HG02885 (cell line): Measurements from ENCODE around the gene KEL.
A peak's percentile ranks its signal among the peaks of the same experiment; 100 is the strongest.

Experiments used
- ATAC-seq: cut with Tn5 transposase; IDR thresholded peaks from one replicate; pipeline ENCODE4 v1.9.1; 2021; ENCODE audit warnings: mild to moderate bottlenecking; ENCODE audit not compliant: unreplicated experiment, poor library complexity

Gene KEL

GRCh38 chr7:142962991-142963390 lies 828 bp upstream of the KEL start:
- ATAC-seq, result no peak

- ATAC-seq, result no peak
These were observed 579 bp downstream of the KEL start for GRCh38 chr7:142961595-142961972.

GRCh38 chr7:142960955-142961512 lies 1.1 kb downstream of the KEL start:
- no peak for ATAC-seq

GRCh38 chr7:142959202-142959601 lies 3.0 kb downstream of the KEL start:
- no peak for ATAC-seq

GRCh38 chr7:142957723-142958122 lies 4.4 kb downstream of the KEL start:
- no peak for ATAC-seq

GRCh38 chr7:142956951-142957623 lies 5.1 kb downstream of the KEL start:
- ATAC-seq, result no peak

- peak; percentile 73 for ATAC-seq
These were observed 7.4 kb downstream of the KEL start for GRCh38 chr7:142954680-142955268.

- ATAC-seq, result no peak
These were observed 11.9 kb downstream of the KEL start for GRCh38 chr7:142950235-142950634.

GRCh38 chr7:142948603-142949002 lies 13.6 kb downstream of the KEL start:
- ATAC-seq, result no peak

GRCh38 chr7:142945001-142945400 lies 17.2 kb downstream of the KEL start:
- ATAC-seq, result no peak

- no peak for ATAC-seq
These were observed 18.4 kb downstream of the KEL start for GRCh38 chr7:142943706-142944268.

- no peak for ATAC-seq
These were observed 19.4 kb downstream of the KEL start for GRCh38 chr7:142942746-142943145.

- ATAC-seq, result no peak
These were observed 20.6 kb downstream of the KEL start for GRCh38 chr7:142941541-142941940.

GRCh38 chr7:142940966-142941535 lies 21.1 kb downstream of the KEL start:
- no peak for ATAC-seq

- ATAC-seq, result peak; percentile 55
These were observed 22.8 kb downstream of the KEL start, which contains the start of gene LLCFC1 for GRCh38 chr7:142939226-142939910. Gene LLCFC1, plus strand, starts transcription at chr7:142939484. Its CDS starts 138 bp downstream, at chr7:142939622.

GRCh38 chr7:142938611-142939010 lies 23.6 kb downstream of the KEL start:
- no peak for ATAC-seq

- no peak for ATAC-seq
These were observed 26.1 kb downstream of the KEL start for GRCh38 chr7:142935941-142936565.

- ATAC-seq, result no peak
These were observed 28.1 kb downstream of the KEL start for GRCh38 chr7:142934056-142934455.

GRCh38 chr7:142933624-142934023 lies 28.5 kb downstream of the KEL start, which contains the start of gene TRPV5:
Gene TRPV5, minus strand, starts transcription at chr7:142933746. Its CDS starts 287 bp downstream, at chr7:142933459.
- ATAC-seq, result no peak

- no peak for ATAC-seq
These were observed 29.1 kb downstream of the KEL start for GRCh38 chr7:142933092-142933475.
